Spleen (tissue), 11 donors: ENCODE measurements around the gene PXK. TPM values are rescaled to one million over a fixed set of nuclear protein-coding genes. Genes with fewer than 3 reads are reported as not detected.
A peak's percentile ranks its signal among the peaks of the same experiment; 100 is the strongest.

Source experiments
- DNase-seq: peaks from one replicate; pipeline ENCODE4 v3.0.0-alpha.2; 2020
- H3K27ac ChIP-seq, 8 donors: fragments of 200-600 bp; sonication (generic) in 7 of 8; 1 replicate in 4 of 8; 2 replicates in 4 of 8; pipeline versions ENCODE4 v1.5.0 to v1.8.0; 2016 to 2021; ENCODE audit warnings: inconsistent platforms in 4 of 8, mild to moderate bottlenecking in 4 of 8, moderate library complexity in 1 of 8
- H3K27me3 ChIP-seq, 7 donors: fragments of 200-600 bp; sonication (generic) in 6 of 7; replicated peaks in 1 of 7; 1 replicate in 4 of 7; 2 replicates in 3 of 7; pipeline versions ENCODE4 v1.5.0 to v1.8.0; 2016 to 2021; ENCODE audit warnings: inconsistent platforms in 3 of 7, mild to moderate bottlenecking in 1 of 7
- H3K36me3 ChIP-seq, 6 donors: fragments of 200-600 bp; sonication (generic) in 5 of 6; 1 replicate in 4 of 6; 2 replicates in 2 of 6; pipeline versions ENCODE4 v1.5.0 to v1.8.0; 2016 to 2021; ENCODE audit warnings: inconsistent platforms in 2 of 6
- H3K4me1 ChIP-seq, 6 donors: fragments of 200-600 bp; sonication (generic) in 5 of 6; 1 replicate in 3 of 6; 2 replicates in 3 of 6; pipeline versions ENCODE4 v1.5.0 to v1.8.0; 2016 to 2021; ENCODE audit warnings: inconsistent platforms in 3 of 6
- H3K4me3 ChIP-seq, 8 donors: fragments of 200-600 bp; sonication (generic) in 7 of 8; 1 replicate in 4 of 8; 2 replicates in 4 of 8; pipeline versions ENCODE4 v1.5.0 to v1.8.0; 2016 to 2021; ENCODE audit warnings: inconsistent platforms in 4 of 8, mild to moderate bottlenecking in 4 of 8, moderate library complexity in 2 of 8
- H3K9me3 ChIP-seq, 8 donors: fragments of 200-600 bp; sonication (generic) in 7 of 8; 1 replicate in 4 of 8; 2 replicates in 4 of 8; pipeline versions ENCODE4 v1.5.0 to v1.8.0; 2016 to 2021; ENCODE audit warnings: inconsistent platforms in 4 of 8
- CTCF ChIP-seq, 11 experiments: fragments of 200-600 bp in 7 of 11; fragments of 450-650 bp in 4 of 11; sonication (generic) in 4 of 11; IDR thresholded peaks in 8 of 11; conservative IDR thresholded peaks in 3 of 11; 1 replicate in 7 of 11; 2 replicates in 4 of 11; pipeline versions ENCODE4 v1.4.0 to v1.8.0; 2016 to 2021; ENCODE audit warnings: antibody characterized with exemption in 11 of 11, inconsistent platforms in 4 of 11, mild to moderate bottlenecking in 1 of 11
- POLR2A ChIP-seq, 3 donors: fragments of 450-650 bp; IDR thresholded peaks; one replicate each; pipeline ENCODE4 v1.5.1; 2017; ENCODE audit warnings: antibody characterized with exemption in 3 of 3, mild to moderate bottlenecking in 1 of 3
- POLR2AphosphoS5 ChIP-seq, 3 donors: sonication (generic); formaldehyde crosslinking; IDR thresholded peaks; one replicate each; pipeline ENCODE4 v1.5.1; 2017; ENCODE audit warnings: antibody characterized with exemption in 3 of 3
- WGBS, 5 donors: extraction: QIAGEN DNeasy Blood & Tissue Kit in 3 of 5; methylation state at CpG; one replicate each; pipeline versions ENCODE4 v1.1.5 to v1.1.7; 2013 to 2018; 5-methylcytosine and 5-hydroxymethylcytosine counted together
- intact Hi-C: fragments of 100-400 bp; cut with DNase I; formaldehyde crosslinking; loops from one replicate; pipeline ENCODE4 v1.15.0; 2023; ENCODE audit warnings: low total_unique reads
- polyA plus RNA-seq, 3 donors: library from polyadenylated mRNA; stranded (reverse); fragments of 200-250 nt; gene quantifications; one replicate each; pipeline ENCODE4 v1.2.1, GENCODE V29; 2013
- total RNA-seq, 7 donors: library from RNA; depleted of rRNA in 3 of 7; stranded (reverse); fragments of >200 nt in 3 of 7; fragmentation: NEBNext Ultra II Directional in 4 of 7; extraction: Animal tissue kit (Norgen Biotek cat#: 25700) in 4 of 7; gene quantifications; one replicate each; pipeline versions ENCODE4 v1.1.0 to v1.2.1, GENCODE V29; 2016 to 2021
- donor health status: healthy with polysubstance abuse.
- donor health status: DM: no; HTN: no; CAD: no; lungs with moderate emphysema.
- donor health status: DM: no; HTN: no; CAD: no.
- donor health status: Bipolar disorder and iron deficiency.
- donor health status: healthy.
- donor health status: DM: no; HTN: no; CAD: no.
- donor health status: DM: yes; HTN: yes; CAD: no.

Gene PXK
- total and polyA plus RNA-seq, 10 donors, result 19.3 to 80.9 (median 49.7) TPM

GRCh38 chr3:58347984-58348383 is 15.3 kb downstream of the PXK start:
- no peaks in the 10 kb centered on the region for H3K27me3 ChIP-seq
- intact Hi-C loops, result no loop called here
- TF ChIP-seq CTCF (IDR thresholded peaks at IDR 0.05 in 8 of 11, conservative IDR thresholded peaks at IDR 0.05 in 3 of 11), result no peak
- no peak for TF ChIP-seq POLR2AphosphoS5 (IDR thresholded peaks at IDR 0.05)
- TF ChIP-seq POLR2A (IDR thresholded peaks at IDR 0.05), result no peak
- WGBS, 5 donors, result 46 to 76% (median 67%) methylated on average over 7 of the region's 7 CpGs
- no peaks in the 10 kb centered on the region for H3K9me3 ChIP-seq
- H3K36me3 ChIP-seq, result peaks cover 0 to 24% (median 4%) of the 10 kb centered on the region in 6 donors
- H3K27ac ChIP-seq, result peak overlapping the region in 6 of 8 donors; percentile 43 to 92 (median 90)
- peaks cover 13 to 100% (median 76%) of the 10 kb centered on the region in 6 donors for H3K4me1 ChIP-seq
- no peak for DNase-seq
- H3K4me3 ChIP-seq, result no peak overlapping the region

GRCh38 chr3:58349792-58350626 is 17.3 kb downstream of the PXK start:
- H3K4me1 ChIP-seq, result peaks cover 13 to 100% (median 85%) of the 10 kb centered on the region in 6 donors
- TF ChIP-seq CTCF (IDR thresholded peaks at IDR 0.05 in 8 of 11, conservative IDR thresholded peaks at IDR 0.05 in 3 of 11) (no peak), POLR2A (IDR thresholded peaks at IDR 0.05) (peak in 1 of 3 donors; percentile 56), POLR2AphosphoS5 (IDR thresholded peaks at IDR 0.05) (peak in 1 of 3 donors; percentile 83)
- intact Hi-C loops, result no loop called here
- peaks cover 0 to 5% (median 0%) of the 10 kb centered on the region in 6 donors for H3K36me3 ChIP-seq
- no peaks in the 10 kb centered on the region for H3K9me3 ChIP-seq
- no peak for DNase-seq
- peak overlapping the region in 1 of 8 donors; percentile 29 for H3K4me3 ChIP-seq
- no peaks in the 10 kb centered on the region for H3K27me3 ChIP-seq
- WGBS, 5 donors, result 35 to 55% (median 43%) methylated on average over 7 of the region's 7 CpGs
- H3K27ac ChIP-seq, result peak overlapping the region; percentile 53 to 92 (median 86)

- TF ChIP-seq CTCF (IDR thresholded peaks at IDR 0.05 in 8 of 11, conservative IDR thresholded peaks at IDR 0.05 in 3 of 11), result no peak
- TF ChIP-seq POLR2A (IDR thresholded peaks at IDR 0.05), result no peak
- TF ChIP-seq POLR2AphosphoS5 (IDR thresholded peaks at IDR 0.05), result no peak
- intact Hi-C loops, result no loop called here
- Histone ChIP-seq H3K36me3 (peaks cover 0 to 5% (median 0%) of the 10 kb centered on the region in 6 donors), H3K27me3 (no peaks in the 10 kb centered on the region), H3K27ac (peak overlapping the region; percentile 45 to 92 (median 86)), H3K4me3 (peak overlapping the region in 1 of 8 donors; percentile 29), H3K4me1 (peaks cover 14 to 100% (median 90%) of the 10 kb centered on the region in 6 donors), H3K9me3 (no peaks in the 10 kb centered on the region)
- 51 to 71% (median 56%) methylated on average over 2 of the region's 2 CpGs for WGBS, 5 donors
- no peak for DNase-seq
These were observed 17.9 kb downstream of the PXK start for GRCh38 chr3:58350627-58351013.

- H3K4me1 ChIP-seq, result peaks cover 18 to 100% (median 96%) of the 10 kb centered on the region in 6 donors
- 52 to 69% (median 54%) methylated on average over 3 of the region's 3 CpGs for WGBS, 5 donors
- peaks cover 0 to 1% (median 0%) of the 10 kb centered on the region in 6 donors for H3K36me3 ChIP-seq
- peak overlapping the region; percentile 5 to 92 (median 86) for H3K27ac ChIP-seq
- H3K9me3 ChIP-seq, result no peaks in the 10 kb centered on the region
- intact Hi-C loops, result no loop called here
- no peaks in the 10 kb centered on the region for H3K27me3 ChIP-seq
- TF ChIP-seq POLR2A (IDR thresholded peaks at IDR 0.05), result no peak
- peak in 3 of 11 experiments; percentile 5 to 17 (median 13) for TF ChIP-seq CTCF (IDR thresholded peaks at IDR 0.05 in 8 of 11, conservative IDR thresholded peaks at IDR 0.05 in 3 of 11)
- no peak for TF ChIP-seq POLR2AphosphoS5 (IDR thresholded peaks at IDR 0.05)
- DNase-seq, result no peak
- peak overlapping the region in 1 of 8 donors; percentile 13 for H3K4me3 ChIP-seq
These were observed 19.2 kb downstream of the PXK start for GRCh38 chr3:58351920-58352319.
